Sciatic nerve (tissue), 2 donors: Measurements from ENCODE around the gene CDH13. TPM values are rescaled to one million over a fixed set of nuclear protein-coding genes. Genes with fewer than 3 reads are reported as not detected.

Experiments
- ATAC-seq: fragments of 200-7000 bp; cut with Tn5 transposase; one replicate; pipeline ENCODE4 v1.9.1; 2020; ENCODE audit warnings: mild to moderate bottlenecking, moderate library complexity
- DNase-seq: peaks from one replicate; pipeline ENCODE4 v3.0.0-alpha.2; 2020; ENCODE audit warnings: low spot score
- intact Hi-C: fragments of 100-400 bp; cut with DNase I; formaldehyde crosslinking; loops from one replicate; pipeline ENCODE4 v1.14.2; 2022
- total RNA-seq: library from RNA; stranded (reverse); fragmentation: NEBNext Ultra II Directional; extraction: Animal tissue kit (Norgen Biotek cat#: 25700); gene quantifications from one replicate; pipeline ENCODE4 v1.2.1, GENCODE V29; 2021
- donor health status: DM: no; HTN: no; CAD: no.
- donor health status: DM: no; HTN: no; CAD: no.

Gene CDH13
- total RNA-seq, 1 donor from 2014 or later, result 7.5 TPM

DNA sequence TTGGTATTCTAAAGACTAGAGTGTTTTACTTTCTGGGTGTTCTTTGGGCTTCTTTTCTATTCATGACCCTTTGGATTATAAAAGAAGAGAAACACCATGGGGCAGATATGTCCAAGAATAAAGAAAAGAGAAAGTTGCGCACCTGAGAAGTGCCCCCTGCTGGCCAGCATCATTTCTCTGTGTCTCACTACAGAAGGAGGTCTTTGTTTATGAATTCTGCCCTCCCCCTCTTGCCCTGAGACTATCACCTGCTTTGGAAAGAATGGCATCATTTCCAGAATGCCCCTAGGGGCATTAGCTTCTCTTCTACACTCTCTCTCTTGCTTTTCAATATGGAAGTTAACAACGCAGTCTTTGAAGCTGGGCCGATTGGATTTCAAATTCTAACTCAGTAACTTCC is 45.0 kb downstream of the CDH13 start:
- ATAC-seq, result no peak
- no peak for DNase-seq
- intact Hi-C loops, result no loop called here

DNA sequence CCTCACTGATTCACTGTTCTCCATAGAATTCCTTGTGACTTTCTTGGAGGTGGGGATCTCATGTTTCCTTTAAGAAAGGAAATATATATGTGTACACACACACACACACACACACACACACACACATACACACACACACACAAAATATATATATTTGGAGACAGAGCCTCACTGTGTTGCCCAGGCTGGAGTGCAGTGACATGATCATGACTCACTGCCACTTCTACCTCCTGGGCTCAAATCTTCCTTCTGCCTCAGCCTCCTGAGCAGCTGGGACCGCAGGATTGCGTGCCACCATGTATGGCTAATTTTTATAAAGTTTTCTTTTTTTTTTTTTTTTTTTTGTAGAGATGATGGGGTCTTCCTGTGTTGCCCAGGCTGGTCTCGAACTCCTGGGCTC is 45.9 kb downstream of the CDH13 start:
- DNase-seq (no peak), ATAC-seq (no peak)
- intact Hi-C loops, result no loop called here

DNA sequence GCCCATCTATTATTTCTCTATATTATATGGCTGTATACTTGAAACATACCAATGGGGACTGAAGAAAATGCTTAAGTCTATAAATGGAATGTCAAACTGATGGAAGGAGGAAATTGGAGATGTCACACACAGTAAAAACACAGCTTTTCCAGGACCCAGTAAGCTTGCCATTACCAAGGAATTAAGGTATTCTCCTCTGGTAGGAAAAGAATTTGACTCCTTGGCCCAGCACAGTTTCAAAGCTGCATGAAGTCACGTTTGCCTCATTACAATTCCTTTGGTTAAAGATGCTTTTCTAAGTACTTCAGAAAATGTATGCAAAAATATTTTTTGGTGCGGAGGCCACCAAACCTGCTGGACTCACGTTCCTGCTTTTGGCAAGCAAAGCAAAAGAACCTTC is 48.5 kb downstream of the CDH13 start:
- intact Hi-C loops, result no loop called here
- no peak for ATAC-seq

GRCh38 chr16:82681592-82681991 is 54.8 kb downstream of the CDH13 start:
- ATAC-seq, result no peak
- no peak for DNase-seq
- intact Hi-C loops, result no loop called here

More for the DNA sequence above, 48.5 kb downstream of the CDH13 start:
- no peak for DNase-seq

GRCh38 chr16:82682767-82683166 is 56.0 kb downstream of the CDH13 start:
- no peak for ATAC-seq
- intact Hi-C loops, result no loop called here
- DNase-seq, result no peak

DNA sequence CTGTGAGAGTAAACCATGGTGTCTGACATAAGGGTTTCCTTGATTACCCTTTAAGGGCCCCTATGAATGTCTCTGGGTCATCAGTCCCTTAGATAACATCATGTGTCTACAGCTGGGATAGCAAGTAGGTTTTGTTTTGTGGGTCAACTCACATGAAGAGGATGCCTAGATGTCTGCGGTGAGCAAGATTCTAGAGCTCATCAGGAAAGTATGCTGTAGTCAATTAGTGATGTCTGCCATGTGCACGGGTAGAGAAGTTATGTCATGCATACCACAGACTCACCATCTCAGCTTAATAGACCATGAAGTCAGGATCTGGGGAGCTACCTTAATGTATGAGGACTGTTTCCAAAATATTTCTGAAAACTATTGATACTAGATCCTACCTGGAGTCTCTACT is 57.5 kb downstream of the CDH13 start:
- ATAC-seq, result no peak
- intact Hi-C loops, result no loop called here

GRCh38 chr16:82685526-82685925 is 58.8 kb downstream of the CDH13 start:
- intact Hi-C loops, result no loop called here
- ATAC-seq, result no peak
- no peak for DNase-seq

More for the DNA sequence above, 57.5 kb downstream of the CDH13 start:
- no peak for DNase-seq

DNA sequence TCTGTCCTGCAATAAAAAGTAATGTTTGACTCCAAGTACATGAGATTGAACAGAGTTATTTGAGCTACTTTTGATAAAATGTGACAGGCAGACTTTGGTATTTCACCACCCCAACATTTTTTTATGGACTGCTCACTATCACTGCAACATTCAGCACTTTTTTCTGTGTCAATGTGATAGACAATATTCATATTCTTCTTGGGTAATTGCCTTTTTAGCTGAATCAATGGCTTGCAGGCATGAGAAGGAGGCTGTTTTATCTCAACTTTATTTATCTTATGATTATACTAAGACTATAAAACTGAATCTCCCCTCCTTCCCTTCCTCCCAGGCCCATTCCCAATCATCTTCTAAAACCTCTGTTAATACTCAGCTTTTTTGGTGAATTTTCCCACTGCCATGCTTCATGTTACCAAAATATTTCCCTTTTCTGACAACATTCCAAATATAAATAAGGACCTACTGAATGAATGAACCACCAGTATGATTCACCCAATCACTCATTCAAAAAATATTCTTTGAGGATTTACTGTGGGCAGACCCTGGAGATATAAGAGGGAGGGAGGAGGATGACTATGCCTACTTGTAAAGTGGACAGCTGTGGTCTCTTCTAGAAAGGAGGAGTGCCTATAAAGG is 67.6 kb downstream of the CDH13 start:
- no peak for ATAC-seq
- intact Hi-C loops, result no loop called here
- no peak for DNase-seq

- intact Hi-C loops, result no loop called here
- no peak for ATAC-seq
- no peak for DNase-seq
These were observed 69.0 kb downstream of the CDH13 start for GRCh38 chr16:82695806-82696205.

GRCh38 chr16:82699260-82699659 is 72.5 kb downstream of the CDH13 start:
- no peak for ATAC-seq
- intact Hi-C loops, result no loop called here
- DNase-seq, result no peak

- DNase-seq (no peak), ATAC-seq (peak; percentile 87)
These were observed 73.1 kb downstream of the CDH13 start for GRCh38 chr16:82699711-82700495.

DNA sequence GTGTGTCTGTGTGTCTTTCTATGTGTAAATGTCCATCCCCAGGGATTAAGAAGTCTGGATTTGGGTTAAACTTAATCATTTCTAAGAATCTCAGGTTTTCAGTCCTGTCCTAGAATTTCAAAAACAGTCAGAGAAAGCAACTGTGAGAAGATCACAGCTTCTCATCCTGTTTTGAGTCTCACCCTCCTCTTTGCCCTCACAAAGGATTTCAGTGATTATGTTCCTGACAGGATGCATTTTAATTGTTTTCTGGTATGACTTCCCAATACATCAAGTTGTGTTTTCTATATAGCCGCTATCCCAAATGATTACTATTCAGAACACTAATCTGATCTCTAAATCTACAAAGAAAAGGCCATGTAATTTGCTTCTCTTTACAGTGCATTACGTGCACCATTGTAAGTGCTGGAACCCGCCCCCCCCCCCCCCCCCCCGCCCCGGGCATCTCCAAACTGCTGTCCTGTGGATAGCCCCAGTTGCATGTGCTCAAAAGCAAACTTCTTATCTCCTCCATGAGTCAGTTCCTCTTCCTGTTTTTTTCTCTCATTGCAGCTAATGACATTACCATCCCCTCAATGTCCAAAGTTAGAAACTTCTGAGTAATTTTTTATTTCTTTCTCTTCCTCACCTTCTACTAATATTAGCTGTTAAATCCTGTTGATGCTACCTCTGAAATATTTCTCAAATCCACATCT is 73.9 kb downstream of the CDH13 start:
- DNase-seq (no peak), ATAC-seq (peak; percentile 25)
- intact Hi-C loops, result no loop called here

More at GRCh38 chr16:82699711-82700495, 73.1 kb downstream of the CDH13 start:
- intact Hi-C loops, result no loop called here

- intact Hi-C loops, result no loop called here
- ATAC-seq, result no peak
These were observed 74.7 kb downstream of the CDH13 start for GRCh38 chr16:82701442-82701955.

DNA sequence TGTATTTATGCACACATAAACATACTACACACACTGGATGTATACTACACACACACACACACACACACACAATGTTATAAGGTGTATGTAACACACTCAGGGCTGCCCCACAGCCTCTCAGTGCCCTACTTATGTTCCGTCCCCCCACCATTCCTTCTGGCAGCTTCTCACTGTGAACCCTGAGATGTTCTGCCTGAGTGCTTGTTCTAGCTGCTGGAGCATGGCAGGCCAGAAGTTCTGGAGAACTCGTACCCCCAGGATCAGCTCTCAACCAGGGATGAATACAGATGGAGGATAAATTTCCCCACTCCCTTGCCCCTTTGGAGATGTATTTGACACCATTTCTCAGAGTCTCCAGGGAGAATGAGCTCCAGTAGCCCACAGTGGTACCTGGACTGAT is 76.4 kb downstream of the CDH13 start:
- ATAC-seq (no peak), DNase-seq (no peak)
- intact Hi-C loops, result no loop called here

More at GRCh38 chr16:82701442-82701955, 74.7 kb downstream of the CDH13 start:
- no peak for DNase-seq

DNA sequence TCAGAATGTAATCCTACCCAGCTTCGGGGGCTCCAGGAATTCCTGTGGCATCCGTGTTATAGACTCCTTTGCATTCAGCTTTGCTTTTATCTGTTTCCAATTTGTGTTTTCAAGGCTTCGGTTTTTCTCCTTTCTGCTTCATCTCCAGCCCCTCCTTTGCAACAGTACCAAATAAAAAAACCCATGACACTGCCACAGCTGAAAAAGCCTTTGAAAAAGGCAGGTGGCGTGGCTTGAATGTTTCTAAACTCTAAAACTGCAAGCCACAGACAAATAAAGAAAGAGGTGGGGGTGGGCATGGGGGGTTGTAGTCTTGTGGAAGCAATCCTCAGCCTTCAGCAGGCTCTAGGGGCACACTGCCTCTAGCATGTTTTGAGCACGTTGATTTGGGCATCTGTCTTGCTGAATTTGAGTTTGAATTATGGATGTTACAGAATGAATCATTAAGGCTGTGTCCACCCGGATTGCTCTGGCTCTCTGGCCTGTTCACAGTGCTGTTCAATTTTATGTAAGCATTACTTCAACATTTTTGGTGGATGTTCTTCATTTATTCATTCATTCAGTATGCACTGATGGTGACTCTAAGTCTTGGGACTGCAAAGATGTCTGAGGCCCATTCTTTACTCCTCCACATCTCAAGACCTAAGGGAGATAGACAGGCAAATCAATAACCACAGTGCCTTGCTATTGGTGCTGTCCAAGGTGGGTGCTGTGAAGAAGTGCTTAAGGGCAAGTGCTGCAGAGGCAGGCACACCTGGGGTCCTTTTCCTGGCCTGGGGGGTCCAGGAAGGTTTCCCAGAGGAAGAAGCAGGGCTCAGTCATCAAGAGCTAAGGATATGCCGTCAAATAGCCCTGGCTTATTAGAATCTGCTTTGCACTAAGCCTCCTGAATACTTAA is 77.4 kb downstream of the CDH13 start:
- intact Hi-C loops, result no loop called here
- DNase-seq (no peak), ATAC-seq (no peak)

GRCh38 chr16:82709987-82710386 is 83.2 kb downstream of the CDH13 start:
- no peak for ATAC-seq

GRCh38 chr16:82713778-82714177 is 87.0 kb downstream of the CDH13 start:
- no peak for ATAC-seq
- intact Hi-C loops, result no loop called here
- DNase-seq, result no peak

More at GRCh38 chr16:82709987-82710386, 83.2 kb downstream of the CDH13 start:
- intact Hi-C loops, result no loop called here
- DNase-seq, result no peak

DNA sequence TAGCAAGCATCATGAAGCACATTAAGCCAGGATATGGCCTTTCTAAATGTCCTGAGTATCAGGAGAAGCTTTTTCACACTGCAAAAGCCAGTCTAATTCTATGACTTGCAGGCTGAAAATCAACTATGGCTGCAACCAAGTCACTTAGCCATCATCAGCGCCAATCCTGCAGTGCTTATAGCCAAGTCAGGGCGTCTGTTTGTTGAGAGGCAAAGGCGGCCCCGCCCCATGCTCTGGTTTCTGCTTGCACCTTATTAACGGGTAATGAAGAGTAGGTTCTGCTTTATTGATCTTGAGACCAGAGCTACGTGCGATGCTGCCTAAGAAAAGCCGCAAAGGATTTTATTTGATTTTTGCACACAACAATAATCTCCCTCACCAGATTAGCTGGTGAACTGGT is 88.4 kb downstream of the CDH13 start:
- ATAC-seq, result no peak
- intact Hi-C loops, result no loop called here
- no peak for DNase-seq

- intact Hi-C loops, result no loop called here
- DNase-seq, result no peak
- ATAC-seq, result no peak
These were observed 89.1 kb downstream of the CDH13 start for GRCh38 chr16:82715833-82716232.
